K562 (cell line): ENCODE results near the gene NEK2. TPM values are rescaled to one million over a fixed set of nuclear protein-coding genes. Genes with fewer than 3 reads are reported as not detected.
A peak's percentile ranks its signal among the peaks of the same experiment; 100 is the strongest.

ENCODE experiments used
- ERF ChIP-seq: fragments of 450-650 bp; formaldehyde crosslinking; IDR thresholded peaks from 2 replicates; pipeline ENCODE4 v1.4.0; 2020; ENCODE audit warnings: mild to moderate bottlenecking, mixed read lengths
- HDAC1 ChIP-seq, 2 experiments: fragments of 450-650 bp; IDR thresholded peaks; 2 replicates each; pipeline ENCODE4 v1.6.1; 2016 to 2017; ENCODE audit warnings: inconsistent platforms in 1 of 2, mild to moderate bottlenecking in 1 of 2, moderate library complexity in 1 of 2
- MYBL2 ChIP-seq, 2 experiments: fragments of 450-650 bp in 1 of 2; sonication (generic) in 1 of 2; formaldehyde crosslinking in 1 of 2; IDR thresholded peaks; 2 replicates each; pipeline versions ENCODE4 v1.6.1 to v1.8.1; 2017 to 2022; ENCODE audit warnings: borderline replicate concordance in 1 of 2, inconsistent platforms in 1 of 2, low read depth in 1 of 2, mild to moderate bottlenecking in 1 of 2, missing genetic modification reagents in 1 of 2, moderate library complexity in 1 of 2
- NFRKB ChIP-seq: fragments of 450-650 bp; IDR thresholded peaks from 2 replicates; pipeline ENCODE4 v1.6.1; 2016; ENCODE audit warnings: low read depth
- NR2F6 ChIP-seq: fragments of 450-650 bp; formaldehyde crosslinking; IDR thresholded peaks from 2 replicates; pipeline ENCODE4 v1.4.0; 2020; ENCODE audit warnings: mild to moderate bottlenecking
- SMC3 ChIP-seq: conservative IDR thresholded peaks from 2 replicates; pipeline ENCODE4 v1.6.1; 2011; ENCODE audit warnings: low read depth, low read length, improper control_type of control experiment; ENCODE audit not compliant: insufficient read depth
- ZNF75A ChIP-seq: fragments of 450-650 bp; formaldehyde crosslinking; IDR thresholded peaks from 2 replicates; pipeline ENCODE4 v1.4.0; 2020; ENCODE audit warnings: mild to moderate bottlenecking
- polyA plus RNA-seq, 8 experiments: library from polyadenylated mRNA; depleted of rRNA in 4 of 8; stranded (reverse) in 5 of 8; unstranded in 3 of 8; fragments of >200 nt; fragmentation: Nextera tagmentation in 2 of 8; fragmentation: Illumina TruSeq in 1 of 8; extraction: Ambion mirVana in 2 of 8; extraction: Trizol in 1 of 8; gene quantifications; 2 replicates each; pipeline versions ENCODE4 v1.2.1 to v1.2.3, GENCODE V29; 2011 to 2014; ENCODE audit warnings: inconsistent platforms in 1 of 8, missing spikeins in 1 of 8
- total RNA-seq, 7 experiments: library from RNA; depleted of rRNA in 6 of 7; stranded (reverse); fragments of >200 nt in 6 of 7; fragmentation: Illumina TruSeq in 2 of 7; extraction: Trizol in 2 of 7; gene quantifications; 2 replicates each; pipeline versions ENCODE4 v1.2.1 to v1.2.3, GENCODE V29; 2011 to 2021; ENCODE audit warnings: low replicate concordance in 1 of 7
- TF ChIP-seq, protein P1 (sequence below): sonication (generic); formaldehyde crosslinking; IDR thresholded peaks from 2 replicates; pipeline ENCODE4 v1.8.1; 2022; ENCODE audit warnings: missing genetic modification reagents
- TF ChIP-seq, protein P2 (sequence below): fragments of 450-650 bp; IDR thresholded peaks from one replicate; pipeline ENCODE4 v1.6.1; 2018; ENCODE audit warnings: mild to moderate bottlenecking, moderate library complexity; ENCODE audit not compliant: partially characterized antibody
- TF ChIP-seq, protein P3 (sequence below): fragments of 450-650 bp; IDR thresholded peaks from 2 replicates; pipeline ENCODE4 v1.6.1; 2016; ENCODE audit warnings: borderline replicate concordance
- TF ChIP-seq, protein P4 (sequence below): fragments of 250-450 bp; sonication (Bioruptor Pico); IDR thresholded peaks from 2 replicates; pipeline ENCODE4 v1.5.0; 2021; ENCODE audit warnings: mild to moderate bottlenecking, borderline replicate concordance

NEK2 gene
- total and polyA plus RNA-seq, 9 of the 15 experiments (the other 6 are each of a cell fraction or from before 2014, with no cell fraction given): 30.0 to 74.7 (median 66.4) TPM

DNA sequence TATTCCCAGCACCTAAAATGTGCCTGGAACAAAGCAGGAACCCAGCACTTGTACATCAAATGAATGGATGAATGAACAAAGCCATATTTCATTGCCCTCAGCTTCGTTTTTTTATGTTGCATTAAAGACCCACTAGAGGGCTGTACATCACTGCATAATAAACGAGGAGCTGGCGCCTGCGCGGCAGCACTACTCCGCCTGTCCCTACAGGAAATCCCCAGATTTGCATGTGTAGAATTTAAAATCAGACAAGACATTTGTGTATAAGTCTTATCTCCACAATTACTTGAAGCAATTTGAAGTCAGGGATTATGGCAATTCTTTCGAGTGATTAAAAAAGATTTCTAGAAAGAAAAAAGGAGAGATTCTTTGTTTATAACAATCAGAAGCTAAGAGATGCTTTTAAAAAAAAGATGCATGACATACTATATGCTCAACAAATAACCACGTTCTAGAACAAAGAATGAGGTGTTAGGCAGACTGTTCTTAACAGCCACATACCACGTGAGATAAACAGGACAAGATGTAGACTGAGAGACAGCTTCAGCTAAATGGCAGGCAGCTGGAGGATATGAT lies 5.4 kb upstream of the NEK2 start (continued):
- TF ChIP-seq, protein P1, sequence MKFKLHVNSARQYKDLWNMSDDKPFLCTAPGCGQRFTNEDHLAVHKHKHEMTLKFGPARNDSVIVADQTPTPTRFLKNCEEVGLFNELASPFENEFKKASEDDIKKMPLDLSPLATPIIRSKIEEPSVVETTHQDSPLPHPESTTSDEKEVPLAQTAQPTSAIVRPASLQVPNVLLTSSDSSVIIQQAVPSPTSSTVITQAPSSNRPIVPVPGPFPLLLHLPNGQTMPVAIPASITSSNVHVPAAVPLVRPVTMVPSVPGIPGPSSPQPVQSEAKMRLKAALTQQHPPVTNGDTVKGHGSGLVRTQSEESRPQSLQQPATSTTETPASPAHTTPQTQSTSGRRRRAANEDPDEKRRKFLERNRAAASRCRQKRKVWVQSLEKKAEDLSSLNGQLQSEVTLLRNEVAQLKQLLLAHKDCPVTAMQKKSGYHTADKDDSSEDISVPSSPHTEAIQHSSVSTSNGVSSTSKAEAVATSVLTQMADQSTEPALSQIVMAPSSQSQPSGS (CRISPR knock-in tag): no peak
- TF ChIP-seq, protein P2, sequence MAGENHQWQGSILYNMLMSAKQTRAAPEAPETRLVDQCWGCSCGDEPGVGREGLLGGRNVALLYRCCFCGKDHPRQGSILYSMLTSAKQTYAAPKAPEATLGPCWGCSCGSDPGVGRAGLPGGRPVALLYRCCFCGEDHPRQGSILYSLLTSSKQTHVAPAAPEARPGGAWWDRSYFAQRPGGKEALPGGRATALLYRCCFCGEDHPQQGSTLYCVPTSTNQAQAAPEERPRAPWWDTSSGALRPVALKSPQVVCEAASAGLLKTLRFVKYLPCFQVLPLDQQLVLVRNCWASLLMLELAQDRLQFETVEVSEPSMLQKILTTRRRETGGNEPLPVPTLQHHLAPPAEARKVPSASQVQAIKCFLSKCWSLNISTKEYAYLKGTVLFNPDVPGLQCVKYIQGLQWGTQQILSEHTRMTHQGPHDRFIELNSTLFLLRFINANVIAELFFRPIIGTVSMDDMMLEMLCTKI: no peak
- TF ChIP-seq ZNF75A (CRISPR knock-in tag) (no peak), ERF (CRISPR knock-in tag) (no peak), HDAC1 (IDR thresholded peaks at IDR 0.05) (peak; percentile 64 to 92; a peak in 3 of 4 replicates), NFRKB (no peak), NR2F6 (CRISPR knock-in tag) (no peak), SMC3 (peak; percentile 94), MYBL2 (IDR thresholded peaks at IDR 0.05; ENCODE audit: low read depth) (no peak), MYBL2 (CRISPR knock-in tag; IDR thresholded peaks at IDR 0.05; ENCODE audit: borderline replicate concordance) (no peak)
- TF ChIP-seq, protein P3, sequence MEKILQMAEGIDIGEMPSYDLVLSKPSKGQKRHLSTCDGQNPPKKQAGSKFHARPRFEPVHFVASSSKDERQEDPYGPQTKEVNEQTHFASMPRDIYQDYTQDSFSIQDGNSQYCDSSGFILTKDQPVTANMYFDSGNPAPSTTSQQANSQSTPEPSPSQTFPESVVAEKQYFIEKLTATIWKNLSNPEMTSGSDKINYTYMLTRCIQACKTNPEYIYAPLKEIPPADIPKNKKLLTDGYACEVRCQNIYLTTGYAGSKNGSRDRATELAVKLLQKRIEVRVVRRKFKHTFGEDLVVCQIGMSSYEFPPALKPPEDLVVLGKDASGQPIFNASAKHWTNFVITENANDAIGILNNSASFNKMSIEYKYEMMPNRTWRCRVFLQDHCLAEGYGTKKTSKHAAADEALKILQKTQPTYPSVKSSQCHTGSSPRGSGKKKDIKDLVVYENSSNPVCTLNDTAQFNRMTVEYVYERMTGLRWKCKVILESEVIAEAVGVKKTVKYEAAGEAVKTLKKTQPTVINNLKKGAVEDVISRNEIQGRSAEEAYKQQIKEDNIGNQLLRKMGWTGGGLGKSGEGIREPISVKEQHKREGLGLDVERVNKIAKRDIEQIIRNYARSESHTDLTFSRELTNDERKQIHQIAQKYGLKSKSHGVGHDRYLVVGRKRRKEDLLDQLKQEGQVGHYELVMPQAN: no peak
- TF ChIP-seq, protein P4, sequence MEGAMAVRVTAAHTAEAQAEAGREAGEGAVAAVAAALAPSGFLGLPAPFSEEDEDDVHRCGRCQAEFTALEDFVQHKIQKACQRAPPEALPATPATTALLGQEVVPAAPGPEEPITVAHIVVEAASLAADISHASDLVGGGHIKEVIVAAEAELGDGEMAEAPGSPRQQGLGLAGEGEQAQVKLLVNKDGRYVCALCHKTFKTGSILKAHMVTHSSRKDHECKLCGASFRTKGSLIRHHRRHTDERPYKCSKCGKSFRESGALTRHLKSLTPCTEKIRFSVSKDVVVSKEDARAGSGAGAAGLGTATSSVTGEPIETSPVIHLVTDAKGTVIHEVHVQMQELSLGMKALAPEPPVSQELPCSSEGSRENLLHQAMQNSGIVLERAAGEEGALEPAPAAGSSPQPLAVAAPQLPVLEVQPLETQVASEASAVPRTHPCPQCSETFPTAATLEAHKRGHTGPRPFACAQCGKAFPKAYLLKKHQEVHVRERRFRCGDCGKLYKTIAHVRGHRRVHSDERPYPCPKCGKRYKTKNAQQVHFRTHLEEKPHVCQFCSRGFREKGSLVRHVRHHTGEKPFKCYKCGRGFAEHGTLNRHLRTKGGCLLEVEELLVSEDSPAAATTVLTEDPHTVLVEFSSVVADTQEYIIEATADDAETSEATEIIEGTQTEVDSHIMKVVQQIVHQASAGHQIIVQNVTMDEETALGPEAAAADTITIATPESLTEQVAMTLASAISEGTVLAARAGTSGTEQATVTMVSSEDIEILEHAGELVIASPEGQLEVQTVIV: no peak
